ENCODE data around the gene FCGBP.
A peak's percentile ranks its signal among the peaks of the same experiment; 100 is the strongest.
"Not testable (repeated sequence)": the region's sequence is repeated elsewhere in the genome, so short reads cannot be mapped to it uniquely, and the experiment has no call there.

Gene FCGBP

DNA sequence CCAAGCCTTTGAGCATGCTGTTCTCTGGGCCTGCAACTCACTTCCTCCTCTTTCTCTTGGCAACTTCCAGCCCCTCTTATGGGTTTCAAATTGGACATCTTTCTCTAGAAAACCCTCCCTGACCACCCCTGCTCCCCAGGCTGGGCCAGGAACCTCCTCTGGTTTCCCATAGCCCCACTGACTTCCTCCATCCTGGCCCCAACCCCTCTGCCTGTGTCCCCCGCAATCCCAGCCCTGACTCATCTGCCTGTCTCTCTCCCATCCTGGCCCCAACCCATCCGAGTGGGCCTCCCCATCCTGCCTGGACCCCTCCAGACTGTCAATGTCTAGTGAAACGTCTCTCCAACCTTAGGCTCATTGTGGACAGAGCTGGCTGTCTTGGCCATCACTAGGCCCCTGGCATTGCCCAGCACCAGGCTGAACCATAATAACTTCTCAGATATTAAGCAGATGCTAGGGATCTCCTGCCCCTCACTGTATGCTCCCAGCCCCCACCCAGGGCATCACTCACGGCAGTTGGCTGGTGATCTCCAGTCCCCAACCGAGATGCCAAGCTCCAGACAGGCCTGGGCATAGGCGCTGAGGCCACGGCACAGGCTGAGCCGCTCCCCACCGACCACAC is 16.8 kb downstream of the FCGBP start:
- no peak for DNase-seq (ENCODE audit: low read depth, low spot score)

DNA sequence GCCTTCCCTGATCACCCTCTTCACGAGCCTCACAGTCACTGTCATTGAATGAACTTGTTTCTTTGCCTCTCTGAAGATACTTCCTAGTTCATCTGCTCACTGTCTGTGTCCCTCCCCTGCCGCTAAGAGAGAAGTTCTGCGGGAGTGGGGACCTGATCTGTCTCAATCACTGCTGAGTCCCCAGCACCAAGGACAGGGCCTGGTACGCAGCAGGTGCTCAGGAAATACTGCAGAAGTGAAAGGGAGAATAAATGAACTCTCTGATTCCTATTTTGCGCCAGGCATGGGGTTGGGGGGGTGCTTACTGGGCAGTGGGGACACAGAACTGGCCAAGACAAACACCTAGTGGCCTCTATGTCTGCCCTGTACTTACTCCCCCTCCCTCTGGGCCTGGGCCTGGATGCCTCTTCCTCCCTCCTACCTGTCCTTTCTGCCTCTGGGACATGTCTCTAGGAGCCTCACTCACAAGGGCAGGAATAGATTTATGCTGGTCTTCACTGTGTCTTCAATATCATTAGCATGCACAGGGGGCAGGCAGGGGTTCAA is 17.5 kb downstream of the FCGBP start:
- DNase-seq (ENCODE audit: low read depth, low spot score) = peak; percentile 14

DNA sequence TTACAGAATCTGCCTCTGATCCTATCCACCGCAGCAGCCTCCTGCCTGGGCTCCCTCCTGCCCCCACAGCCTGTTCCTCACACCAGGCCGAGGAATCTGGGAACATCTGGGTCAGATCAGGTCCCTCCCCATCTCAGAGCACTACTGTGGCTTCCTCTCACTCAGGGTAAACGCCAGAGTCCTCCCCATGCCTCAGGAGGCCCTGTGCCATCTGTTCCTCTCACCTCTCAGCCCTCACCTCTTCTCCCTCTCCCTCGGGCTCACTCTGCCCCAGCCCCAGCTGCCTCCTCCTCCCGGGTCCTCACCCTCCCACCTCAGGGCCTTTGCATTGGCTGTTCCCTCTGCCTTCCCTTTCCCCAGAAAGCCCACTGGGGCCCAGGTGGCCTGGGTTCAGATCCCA is 18.2 kb downstream of the FCGBP start:
- DNase-seq (ENCODE audit: low read depth, low spot score) = no peak

DNA sequence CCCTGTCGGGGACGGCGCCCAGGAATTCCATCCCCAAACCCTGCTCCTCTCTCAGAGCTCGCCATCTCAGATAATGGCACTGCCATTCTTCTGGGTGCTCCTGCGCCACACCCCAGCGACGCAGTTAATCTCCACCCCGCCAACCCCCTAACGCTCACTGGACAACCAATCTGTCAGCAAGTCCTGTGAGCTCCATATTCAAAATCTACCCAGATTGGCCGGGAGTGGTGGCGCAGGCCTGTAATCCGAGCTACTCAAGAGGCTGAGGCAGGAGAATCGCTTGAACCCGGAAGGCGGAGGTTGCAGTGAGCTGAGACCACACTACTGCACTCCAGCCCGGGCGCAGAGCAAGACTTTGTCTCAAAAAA is 18.6 kb downstream of the FCGBP start:
- DNase-seq (ENCODE audit: low read depth, low spot score) = no peak

DNA sequence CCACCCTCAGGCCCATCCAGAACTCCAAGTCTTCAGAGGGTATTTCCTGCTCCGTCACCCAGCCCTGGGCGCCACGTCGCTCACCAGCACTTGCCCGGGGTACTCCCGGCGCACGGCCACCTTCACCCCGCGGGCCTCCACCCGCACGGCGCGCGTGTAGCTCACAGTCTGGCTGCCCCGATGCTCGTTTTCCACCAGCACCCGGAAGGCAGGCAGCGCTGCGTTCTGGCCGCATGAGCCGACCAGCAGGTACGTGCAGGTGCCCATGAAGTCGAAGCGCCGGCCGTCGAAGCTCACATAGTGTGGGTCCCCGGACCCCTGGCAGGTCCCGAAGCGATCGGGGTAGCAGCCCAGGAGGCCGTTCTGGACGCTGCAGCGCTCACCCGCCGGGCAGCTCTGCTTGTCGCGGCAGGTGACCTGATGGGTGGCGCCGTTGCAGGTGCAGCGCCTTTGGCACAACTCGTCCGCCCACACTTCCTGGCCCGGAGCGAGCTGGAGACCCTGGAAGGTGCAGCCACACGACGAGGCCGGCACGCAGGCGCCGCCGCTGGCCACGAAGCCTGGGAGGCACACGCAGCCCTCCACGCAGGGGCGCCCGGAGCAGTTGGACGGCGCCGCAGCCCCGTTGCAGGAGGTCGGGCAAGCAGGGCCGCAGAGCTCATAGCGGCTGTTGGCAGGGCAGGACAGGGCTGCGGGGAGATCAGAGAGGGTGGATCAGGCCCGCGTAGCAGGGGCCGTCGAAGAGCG is 19.2 kb downstream of the FCGBP start:
- DNase-seq (ENCODE audit: low read depth, low spot score) = no peak

DNA sequence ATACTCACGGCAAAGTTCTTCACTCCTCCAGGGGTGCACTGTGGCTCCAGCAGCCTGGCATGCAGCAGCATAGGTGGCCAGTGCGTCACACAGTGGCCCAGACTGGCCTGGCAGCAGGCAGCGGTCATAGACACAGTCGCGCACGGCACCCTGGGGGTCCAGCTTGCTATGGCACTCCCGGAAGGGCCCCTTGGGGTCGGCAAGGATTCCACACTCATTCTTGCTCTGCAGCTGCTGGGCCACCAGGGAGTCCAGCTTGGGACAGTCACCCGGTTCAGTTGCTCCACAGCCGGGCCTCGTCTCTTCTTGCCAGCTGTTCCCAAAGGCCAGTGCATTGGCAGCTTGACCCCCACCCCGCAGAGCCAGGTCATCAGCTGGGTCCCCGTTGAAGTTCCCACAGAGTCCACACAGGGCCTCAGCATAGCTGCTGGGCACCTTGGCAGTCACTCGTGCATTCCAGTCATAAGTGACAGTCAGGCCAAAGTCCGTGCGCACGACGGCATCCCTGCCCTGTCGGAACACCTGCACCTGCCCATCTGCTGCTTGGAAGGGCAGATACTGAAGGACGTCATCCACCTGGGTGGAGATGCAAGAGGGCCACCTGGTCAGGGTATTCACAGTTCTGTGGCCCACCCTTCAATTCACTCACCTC is 20.6 kb downstream of the FCGBP start:
- no peak for DNase-seq (ENCODE audit: low read depth, low spot score)

DNA sequence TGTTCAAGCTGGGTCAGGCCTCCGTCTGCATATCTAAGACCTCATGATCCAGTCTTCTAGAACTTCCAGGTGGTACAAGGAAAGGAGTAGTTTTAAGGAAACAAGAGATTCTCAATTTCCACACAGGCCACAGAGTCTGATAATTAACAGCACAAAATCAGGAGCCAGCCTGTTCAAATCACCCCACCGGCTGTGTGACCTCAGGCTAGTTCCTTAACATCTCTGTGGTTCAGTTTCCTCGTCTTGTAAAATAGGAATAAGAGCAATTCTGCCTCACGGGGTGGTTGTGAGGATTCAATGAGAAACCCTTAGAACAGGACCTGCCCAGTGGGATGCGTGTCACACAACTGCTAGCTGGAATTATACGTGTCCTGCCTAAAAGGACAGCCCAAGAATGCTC is 25.6 kb downstream of the FCGBP start:
- DNase-seq (ENCODE audit: low read depth, low spot score) = no peak

DNA sequence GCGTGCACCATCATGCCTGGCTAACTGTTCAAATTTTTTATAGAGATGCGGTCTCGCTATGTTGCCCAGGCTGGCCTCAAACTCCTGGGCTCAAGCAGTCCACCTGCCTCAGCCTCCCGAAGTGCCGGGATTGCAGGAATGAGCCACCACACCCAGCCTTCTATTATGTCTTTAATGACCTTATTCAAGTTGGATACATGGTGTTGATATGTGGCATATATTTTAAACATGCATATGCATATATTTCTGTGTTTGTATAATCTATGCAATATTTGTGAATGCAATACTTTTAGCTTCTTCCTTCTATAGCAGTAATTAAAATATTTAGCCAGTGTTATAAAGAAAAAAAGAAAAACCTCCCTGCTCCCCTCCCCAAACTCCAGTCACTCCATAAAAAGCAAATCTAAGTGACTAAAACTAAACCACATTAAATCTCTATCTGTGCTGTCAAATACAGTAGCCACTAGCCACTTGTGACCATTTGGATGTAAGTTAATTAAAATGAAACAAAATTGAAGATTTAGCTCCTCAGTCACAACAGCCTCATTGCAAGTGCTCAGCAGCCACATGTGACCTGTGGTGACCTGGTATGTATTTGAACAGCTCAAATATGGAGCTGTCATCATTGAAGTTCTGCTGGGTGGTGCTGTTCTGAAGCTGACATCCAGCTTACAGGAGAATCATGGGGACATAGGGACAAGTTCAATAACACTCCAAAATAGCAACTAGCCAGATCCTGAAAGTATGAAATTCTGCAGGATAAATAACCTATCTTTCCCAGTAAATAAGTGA is 27.4 kb downstream of the FCGBP start:
- DNase-seq (ENCODE audit: low read depth, low spot score) = no peak

DNA sequence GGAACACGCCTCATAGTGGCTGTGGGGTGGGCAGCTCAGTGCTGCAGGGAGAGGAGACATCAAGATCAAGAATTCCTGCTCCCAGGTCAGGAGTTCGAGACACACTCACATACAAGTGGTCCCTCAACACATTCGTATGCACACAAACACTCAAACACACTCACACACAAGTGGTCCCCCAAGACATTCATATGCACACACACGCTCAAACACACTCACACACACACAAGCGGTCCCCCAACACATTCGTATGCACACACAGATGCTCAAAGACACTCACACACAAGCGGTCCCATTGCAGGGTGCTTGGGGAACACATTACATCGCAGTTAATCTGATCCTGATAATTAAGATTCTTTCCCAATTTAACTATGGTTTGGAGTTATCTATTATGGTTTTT is 28.2 kb downstream of the FCGBP start:
- DNase-seq (ENCODE audit: low read depth, low spot score) = no peak

DNA sequence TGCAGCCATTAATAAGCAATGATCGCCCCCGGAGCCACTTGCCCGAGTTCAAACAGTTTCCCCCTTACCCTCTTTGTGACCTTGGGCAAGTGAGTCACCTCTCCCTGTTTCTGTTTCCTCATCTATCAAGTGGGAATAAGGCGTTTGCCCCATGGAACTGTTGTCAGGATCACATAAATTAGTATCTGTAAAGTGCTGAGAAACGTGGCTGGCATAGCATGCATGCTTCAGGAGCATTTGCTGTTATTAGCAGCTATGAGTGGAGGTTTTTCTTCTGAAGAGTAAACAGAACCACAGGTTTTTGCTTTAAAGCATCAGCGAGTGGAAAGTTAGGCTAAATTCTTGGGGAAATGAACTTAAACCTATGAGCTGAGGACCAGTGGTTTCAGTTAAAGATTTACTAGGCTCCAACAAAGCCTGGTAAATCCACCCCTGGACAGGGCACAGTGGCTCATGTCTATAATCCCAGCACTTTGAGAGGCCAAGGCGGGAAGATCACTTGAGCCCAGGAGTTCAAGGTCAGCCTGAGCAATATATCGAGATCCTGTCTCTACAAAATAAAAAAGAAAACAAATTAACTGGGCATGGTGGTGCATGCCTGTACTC is 30.8 kb downstream of the FCGBP start:
- not testable (repeated sequence) for DNase-seq (ENCODE audit: low read depth, low spot score)

DNA sequence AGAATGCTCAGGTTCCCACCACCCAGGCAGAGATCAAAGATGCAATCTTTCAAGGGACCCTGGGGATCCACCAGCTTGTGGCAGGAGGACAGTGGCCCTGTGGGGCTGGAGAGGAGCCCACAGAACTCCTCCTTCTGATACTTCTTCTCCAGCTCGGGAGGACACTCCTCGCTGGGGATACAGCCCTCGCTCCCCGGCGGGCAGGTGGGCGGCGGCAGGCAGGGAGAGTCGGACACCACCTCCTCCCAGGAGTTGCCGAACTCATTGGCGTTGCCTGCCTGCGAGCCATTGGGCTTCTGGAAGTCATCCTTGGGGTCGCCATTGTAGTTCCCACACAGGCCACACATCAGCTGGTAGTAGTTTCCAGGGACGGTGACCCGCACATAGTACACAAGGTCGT is 32.1 kb downstream of the FCGBP start:
- not testable (repeated sequence) for DNase-seq (ENCODE audit: low read depth, low spot score)

DNA sequence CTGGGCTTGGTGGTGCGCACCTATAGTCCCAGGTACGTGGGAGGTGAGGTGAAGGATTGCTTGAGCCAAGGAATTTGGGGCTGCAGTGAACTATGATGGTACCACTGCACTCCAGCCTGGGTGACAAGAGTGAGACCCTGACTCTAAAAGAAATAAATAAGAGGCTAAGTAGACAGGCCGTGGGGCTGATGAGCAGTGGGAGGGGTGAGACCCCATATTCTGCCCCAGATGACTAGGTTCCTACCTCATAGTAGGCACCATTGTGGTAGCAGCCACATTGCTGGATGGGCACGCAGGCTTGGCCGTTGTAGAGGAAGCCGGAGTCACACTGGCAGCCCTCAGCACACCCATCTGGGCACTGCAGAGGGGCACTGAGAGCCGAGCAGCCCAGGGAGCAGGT is 32.8 kb downstream of the FCGBP start:
- not testable (repeated sequence) for DNase-seq (ENCODE audit: low read depth, low spot score)

DNA sequence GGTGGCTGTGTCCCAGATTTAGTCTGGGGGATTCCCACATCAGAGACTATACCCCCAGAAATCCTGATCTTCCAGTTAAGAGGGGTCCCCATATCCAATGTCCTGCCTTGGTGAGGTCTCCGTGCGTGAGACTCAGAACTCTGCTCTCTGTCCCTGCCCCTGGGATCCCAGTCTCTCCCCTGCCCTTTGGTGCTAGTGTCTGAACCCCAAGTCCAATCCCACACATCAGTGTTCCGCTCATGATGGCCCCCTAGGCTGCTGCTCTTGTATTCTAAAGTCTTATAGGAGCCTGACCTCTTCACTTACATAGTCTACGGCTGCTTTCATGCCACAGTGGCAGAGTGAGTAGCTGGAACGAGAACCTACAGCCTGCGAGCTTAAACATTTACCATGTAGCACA is 35.6 kb downstream of the FCGBP start:
- not testable (repeated sequence) for DNase-seq (ENCODE audit: low read depth, low spot score)

DNA sequence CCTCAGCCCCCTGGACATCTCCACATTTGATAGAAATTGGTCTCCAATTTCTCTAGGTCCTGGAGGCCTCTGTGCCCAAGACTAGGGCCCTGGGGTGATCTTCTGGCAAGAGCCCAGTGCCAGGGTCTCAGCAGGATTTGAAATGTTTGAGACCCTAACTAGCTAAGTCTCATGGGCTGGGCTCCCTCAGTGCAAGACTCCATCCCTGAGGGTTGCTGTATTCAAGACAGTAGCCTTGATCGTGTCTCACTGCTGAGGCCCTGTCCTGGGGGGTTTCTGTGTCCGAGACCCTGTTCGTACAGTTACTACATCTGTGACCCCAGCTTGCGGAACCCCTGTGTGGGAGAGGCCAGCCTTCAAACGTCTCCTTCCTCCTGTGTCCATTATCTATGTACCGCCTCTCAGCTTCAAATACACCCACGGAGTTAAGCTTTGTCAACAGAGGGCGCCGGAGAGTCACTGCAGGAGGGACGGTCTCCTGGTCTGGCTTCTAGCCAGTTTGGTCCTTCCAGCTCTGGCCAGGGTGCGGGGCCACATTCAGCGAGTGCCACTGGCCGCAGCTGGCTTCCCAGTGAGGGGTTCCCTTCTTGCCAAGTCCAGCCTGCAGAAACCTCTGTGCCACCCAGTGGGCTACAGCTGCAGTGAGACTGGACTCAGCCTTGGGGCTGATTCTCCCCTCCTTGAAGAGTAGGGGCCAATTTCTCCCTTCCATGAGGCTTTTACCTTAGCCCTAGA is 36.8 kb downstream of the FCGBP start:
- peak; percentile 79 for DNase-seq (ENCODE audit: low read depth, low spot score)

DNA sequence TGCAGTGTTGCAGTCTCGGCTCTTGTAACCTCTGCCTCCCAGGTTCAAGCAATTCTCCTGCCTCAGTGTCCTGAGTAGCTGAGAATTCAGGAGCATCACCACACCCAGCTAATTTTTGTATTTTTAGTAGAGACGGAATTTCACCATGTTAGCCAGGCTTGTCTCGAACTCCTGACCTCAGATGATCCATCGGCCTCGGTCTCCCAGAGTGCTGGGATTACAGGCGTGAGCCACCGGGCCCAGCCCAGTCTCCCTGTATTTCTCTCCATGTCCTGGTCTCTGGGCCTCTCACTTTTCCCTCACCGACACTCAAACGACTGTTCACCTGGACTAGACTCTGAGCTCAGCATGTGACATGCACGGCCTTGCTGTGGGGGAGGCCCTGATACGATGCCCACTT is 39.3 kb downstream of the FCGBP start:
- DNase-seq (ENCODE audit: low read depth, low spot score) = not testable (repeated sequence)

DNA sequence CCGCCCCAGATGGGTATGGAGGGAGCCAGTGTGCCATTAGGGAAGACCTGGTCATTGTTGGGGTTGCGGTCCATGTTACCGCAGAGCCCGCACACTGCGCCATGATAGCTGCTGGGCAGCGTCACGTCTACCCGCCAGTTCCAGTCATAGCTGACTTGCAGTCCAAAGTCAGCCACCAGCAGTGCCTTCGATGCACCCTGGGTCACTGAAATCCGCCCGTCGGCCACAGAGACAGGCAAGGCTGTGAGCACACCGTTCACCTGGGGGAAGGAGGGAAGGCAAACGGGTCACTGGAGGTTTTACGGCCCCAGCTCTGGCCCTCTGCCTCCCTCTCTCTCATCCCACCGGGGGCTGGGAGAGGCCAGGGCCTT is 40.2 kb downstream of the FCGBP start:
- not testable (repeated sequence) for DNase-seq (ENCODE audit: low read depth, low spot score)

DNA sequence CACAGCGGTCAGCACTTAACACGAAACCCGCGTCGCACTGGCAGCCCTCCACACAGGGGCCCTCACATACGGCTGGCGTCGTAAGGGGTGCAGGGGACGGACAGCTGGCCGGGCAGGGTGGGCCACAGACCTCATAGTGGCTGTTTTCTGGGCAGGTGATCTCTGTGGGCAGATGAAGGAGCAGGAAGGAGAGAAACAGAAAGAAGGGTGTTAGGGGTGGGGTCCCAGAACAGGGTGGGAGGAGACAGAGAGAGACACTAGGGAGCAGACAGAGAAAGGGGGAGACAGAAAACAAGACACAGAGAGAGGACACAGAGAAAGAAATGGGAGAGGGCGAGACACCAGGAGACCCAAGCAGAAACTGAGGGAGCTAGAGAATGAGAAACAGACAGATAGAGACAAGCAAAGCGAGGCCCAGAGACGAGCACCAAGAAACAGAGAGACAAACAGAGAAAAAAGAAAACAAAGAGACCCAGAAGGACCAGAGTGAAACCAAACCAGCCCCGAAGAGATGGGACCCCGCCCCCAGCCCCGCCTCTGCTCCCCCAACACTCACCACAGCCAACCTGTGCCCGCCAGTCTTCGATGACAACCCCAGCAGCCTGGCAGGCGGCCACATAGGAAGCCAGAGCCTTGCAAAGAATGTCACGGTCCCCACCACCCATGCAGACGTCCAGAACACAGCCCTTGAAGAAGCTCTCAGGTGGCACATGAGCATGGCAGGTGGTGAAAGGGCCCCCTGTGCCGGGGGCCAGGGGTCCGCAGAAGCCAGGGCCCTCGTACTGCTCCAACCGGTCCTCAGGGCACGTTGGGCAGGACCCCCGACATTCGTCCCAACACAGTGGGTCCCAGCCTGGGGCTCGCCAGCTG is 40.8 kb downstream of the FCGBP start:
- not testable (repeated sequence) for DNase-seq (ENCODE audit: low read depth, low spot score)

DNA sequence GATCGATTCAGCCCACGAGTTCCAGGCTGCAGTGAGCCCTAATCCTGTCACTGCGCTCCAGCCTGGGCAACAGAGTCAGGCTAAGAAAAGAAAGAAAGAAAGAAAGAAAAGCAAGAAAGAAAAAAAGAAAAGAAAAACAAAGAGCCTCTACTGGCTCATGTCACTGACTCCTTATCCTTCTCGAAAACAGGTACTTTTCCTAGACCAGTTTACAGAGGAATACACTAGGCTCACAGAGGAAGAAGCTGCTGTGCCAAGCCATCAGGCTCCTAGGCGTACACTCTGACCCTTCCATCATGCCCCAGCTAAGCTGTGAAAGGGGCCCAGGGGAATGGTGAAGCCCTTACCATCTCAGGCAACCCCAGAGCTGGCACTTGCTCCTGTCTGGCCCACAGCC is 41.9 kb downstream of the FCGBP start:
- DNase-seq (ENCODE audit: low read depth, low spot score) = not testable (repeated sequence)

DNA sequence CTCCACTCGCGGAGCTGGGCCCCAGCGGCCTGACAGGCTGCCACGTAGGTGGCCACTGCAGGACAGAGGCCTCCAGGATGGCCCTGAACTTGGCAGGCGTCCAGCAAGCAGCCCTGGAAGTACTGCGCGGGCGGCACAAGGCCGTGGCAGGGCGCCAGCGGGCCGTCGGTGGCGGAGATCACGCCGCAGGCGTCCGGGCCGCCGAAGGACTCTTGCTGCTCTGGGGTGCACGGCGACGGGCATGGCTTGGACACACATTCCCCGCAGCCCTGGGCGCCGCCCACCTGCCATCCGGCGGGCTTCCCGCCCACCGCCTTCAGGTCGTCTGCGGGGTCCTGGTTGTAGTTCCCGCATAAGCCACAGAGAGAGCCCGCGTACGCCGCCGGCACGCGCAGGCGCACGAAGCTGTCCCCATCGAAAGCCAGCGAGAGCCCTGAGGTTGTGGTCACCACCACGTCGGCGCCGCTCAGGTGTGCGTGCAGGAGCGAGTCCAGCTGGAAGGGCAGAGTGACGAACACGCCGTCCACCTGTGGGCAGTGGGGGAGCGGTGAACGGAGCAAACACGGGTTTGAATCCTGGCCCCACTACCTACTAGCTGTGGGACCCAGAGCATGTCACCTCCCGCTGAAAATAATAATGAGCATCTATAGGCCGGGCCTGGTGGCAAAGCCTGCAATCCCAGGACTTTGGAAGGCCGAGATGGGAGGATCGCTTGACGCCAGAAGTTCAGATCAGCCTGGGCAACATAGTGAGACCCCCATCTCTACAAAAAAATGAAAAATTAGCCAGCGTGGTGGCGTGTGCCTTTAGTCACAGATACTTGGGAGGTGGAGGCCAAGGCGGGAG is 42.6 kb downstream of the FCGBP start:
- DNase-seq (ENCODE audit: low read depth, low spot score) = peak; percentile 88

All from ELF-1 (cell line).